AML-193 (cell line): ENCODE data around the gene MARCHF10.
"Not testable (repeated sequence)": the region's sequence is repeated elsewhere in the genome, so short reads cannot be mapped to it uniquely, and the experiment has no call there.

Source experiments
- DNase-seq, 2 experiments: peaks; one replicate each; lab custom pipeline; 2025; lab: John Stamatoyannopoulos, UW

Gene MARCHF10

GRCh38 chr17:62807812-62808575 is at the start of gene MARCHF10:
Gene MARCHF10 (minus strand): TSS chr17:62808314. CDS start chr17:62801735, 6,579 bp downstream.
- DNase-seq = no peak

GRCh38 chr17:62857526-62857925 is 49.4 kb upstream of the MARCHF10 start:
- no peak for DNase-seq

- no peak for DNase-seq
Measured at GRCh38 chr17:62856594-62856993, 48.5 kb upstream of the MARCHF10 start.

GRCh38 chr17:62855156-62855555 is 47.0 kb upstream of the MARCHF10 start:
- DNase-seq = no peak

- no peak for DNase-seq
Measured at GRCh38 chr17:62854098-62854680, 46.1 kb upstream of the MARCHF10 start.

- no peak for DNase-seq
Measured at GRCh38 chr17:62852195-62852594, 44.1 kb upstream of the MARCHF10 start.

GRCh38 chr17:62849591-62850415 is 41.7 kb upstream of the MARCHF10 start:
- DNase-seq = not testable (repeated sequence)

- no peak for DNase-seq
Measured at GRCh38 chr17:62848334-62848733, 40.2 kb upstream of the MARCHF10 start.

GRCh38 chr17:62847426-62847825 is 39.3 kb upstream of the MARCHF10 start:
- no peak for DNase-seq

- DNase-seq = no peak
Measured at GRCh38 chr17:62840871-62841270, 32.8 kb upstream of the MARCHF10 start.

GRCh38 chr17:62833816-62834215 is 25.7 kb upstream of the MARCHF10 start:
- not testable (repeated sequence) for DNase-seq

- DNase-seq = no peak
Measured at GRCh38 chr17:62832405-62832804, 24.3 kb upstream of the MARCHF10 start.

GRCh38 chr17:62831066-62831465 is 23.0 kb upstream of the MARCHF10 start:
- peak in 1 of 2 experiments; percentile 11 for DNase-seq

- DNase-seq = peak; percentile 71 to 76
Measured at GRCh38 chr17:62827746-62828485, 19.8 kb upstream of the MARCHF10 start.

- no peak for DNase-seq
Measured at GRCh38 chr17:62826956-62827355, 18.8 kb upstream of the MARCHF10 start.

- no peak for DNase-seq
Measured at GRCh38 chr17:62825182-62825581, 17.1 kb upstream of the MARCHF10 start.

GRCh38 chr17:62824290-62825131 is 16.4 kb upstream of the MARCHF10 start:
- DNase-seq = no peak

GRCh38 chr17:62823111-62823893 is 15.2 kb upstream of the MARCHF10 start:
- no peak for DNase-seq

- DNase-seq = no peak
Measured at GRCh38 chr17:62822080-62822904, 14.2 kb upstream of the MARCHF10 start.
